ENCODE measurements around the gene TCERG1L. TPM values are rescaled to one million over a fixed set of nuclear protein-coding genes. Genes with fewer than 3 reads are reported as not detected.

The TCERG1L gene
- total and polyA plus RNA-seq, 2 experiments from 2014 or later = not detected

- H3K79me2 ChIP-seq (ENCODE audit: insufficient read depth) = no peaks in the 10 kb centered on the region
- in situ Hi-C loops (cut with MboI) = no loop called here
- H3K4me3 ChIP-seq = no peak overlapping the region
- H3F3A ChIP-seq (ENCODE audit: insufficient read depth) = no peaks in the 10 kb centered on the region
- no peak overlapping the region for H3K9ac ChIP-seq
- no peak for TF ChIP-seq EZH2phosphoT487 (IDR thresholded peaks at IDR 0.05; ENCODE audit: insufficient read depth, low read depth)
- TF ChIP-seq EZH2 (IDR thresholded peaks at IDR 0.05; ENCODE audit: insufficient read depth, poor library complexity, severe bottlenecking) = no peak
- no peaks in the 10 kb centered on the region for H3K36me3 ChIP-seq (ENCODE audit: low read depth)
- no peak overlapping the region for H3K4me2 ChIP-seq (ENCODE audit: unreplicated experiment)
- 26% methylated on average over 12 of the region's 12 CpGs for WGBS, 2 experiments (ENCODE audit: low coverage in 1 of 2, low lambda C conversion rate in 2 of 2, missing lambda C conversion rate in 2 of 2)
- DNase-seq = no peak
- H3K27ac ChIP-seq = no peak overlapping the region
- H3K27me3 ChIP-seq (replicated peaks; ENCODE audit: insufficient read depth) = no peaks in the 10 kb centered on the region
- H3K9me3 ChIP-seq (ENCODE audit: low read depth) = peaks cover 3% of the 10 kb centered on the region
- H3K4me1 ChIP-seq (ENCODE audit: insufficient read depth) = no peaks in the 10 kb centered on the region
- H2AFZ ChIP-seq = no peak overlapping the region
- H4K20me1 ChIP-seq (ENCODE audit: insufficient read depth) = no peaks in the 10 kb centered on the region
- no peaks in the 10 kb centered on the region for H3K9me2 ChIP-seq (ENCODE audit: insufficient read depth)
Measured at GRCh38 chr10:131186547-131187253, 124.8 kb downstream of the TCERG1L start.

GRCh38 chr10:131184503-131184902 is 127.0 kb downstream of the TCERG1L start:
- in situ Hi-C loops (cut with MboI) = no loop called here
- Histone ChIP-seq H3K9me2 (ENCODE audit: insufficient read depth) (no peaks in the 10 kb centered on the region), H3K4me1 (ENCODE audit: insufficient read depth) (no peaks in the 10 kb centered on the region), H2AFZ (no peak overlapping the region), H3K27ac (no peak overlapping the region), H3K9ac (no peak overlapping the region), H3F3A (ENCODE audit: insufficient read depth) (no peaks in the 10 kb centered on the region), H4K20me1 (ENCODE audit: insufficient read depth) (no peaks in the 10 kb centered on the region), H3K36me3 (ENCODE audit: low read depth) (no peaks in the 10 kb centered on the region), H3K4me2 (ENCODE audit: unreplicated experiment) (no peak overlapping the region), H3K27me3 (replicated peaks; ENCODE audit: insufficient read depth) (no peaks in the 10 kb centered on the region), H3K79me2 (ENCODE audit: insufficient read depth) (no peaks in the 10 kb centered on the region), H3K4me3 (no peak overlapping the region), H3K9me3 (ENCODE audit: low read depth) (peaks cover 3% of the 10 kb centered on the region)
- no peak for DNase-seq
- 49 to 57% methylated on average over 9 of the region's 9 CpGs for WGBS, 2 experiments (ENCODE audit: low coverage in 1 of 2, low lambda C conversion rate in 2 of 2, missing lambda C conversion rate in 2 of 2)
- TF ChIP-seq EZH2 (IDR thresholded peaks at IDR 0.05; ENCODE audit: insufficient read depth, poor library complexity, severe bottlenecking) = no peak
- TF ChIP-seq EZH2phosphoT487 (IDR thresholded peaks at IDR 0.05; ENCODE audit: insufficient read depth, low read depth) = no peak

- 37 to 42% methylated on average over 9 of the region's 9 CpGs for WGBS, 2 experiments (ENCODE audit: low coverage in 1 of 2, low lambda C conversion rate in 2 of 2, missing lambda C conversion rate in 2 of 2)
- H3K4me1 ChIP-seq (ENCODE audit: insufficient read depth) = no peaks in the 10 kb centered on the region
- H3K27ac ChIP-seq = no peak overlapping the region
- no peak overlapping the region for H3K4me2 ChIP-seq (ENCODE audit: unreplicated experiment)
- TF ChIP-seq EZH2phosphoT487 (IDR thresholded peaks at IDR 0.05; ENCODE audit: insufficient read depth, low read depth) (no peak), EZH2 (IDR thresholded peaks at IDR 0.05; ENCODE audit: insufficient read depth, poor library complexity, severe bottlenecking) (no peak)
- H3K9me3 ChIP-seq (ENCODE audit: low read depth) = peaks cover 3% of the 10 kb centered on the region
- no peaks in the 10 kb centered on the region for H4K20me1 ChIP-seq (ENCODE audit: insufficient read depth)
- H3K36me3 ChIP-seq (ENCODE audit: low read depth) = no peaks in the 10 kb centered on the region
- in situ Hi-C loops (cut with MboI) = no loop called here
- no peak overlapping the region for H3K9ac ChIP-seq
- H3K9me2 ChIP-seq (ENCODE audit: insufficient read depth) = no peaks in the 10 kb centered on the region
- no peaks in the 10 kb centered on the region for H3K27me3 ChIP-seq (replicated peaks; ENCODE audit: insufficient read depth)
- H3K4me3 ChIP-seq = no peak overlapping the region
- DNase-seq = no peak
- H3F3A ChIP-seq (ENCODE audit: insufficient read depth) = no peaks in the 10 kb centered on the region
- H2AFZ ChIP-seq = no peak overlapping the region
- no peaks in the 10 kb centered on the region for H3K79me2 ChIP-seq (ENCODE audit: insufficient read depth)
Measured at GRCh38 chr10:131183546-131184045, 127.9 kb downstream of the TCERG1L start.

GRCh38 chr10:131181456-131181855 is 130.1 kb downstream of the TCERG1L start:
- H3K36me3 ChIP-seq (ENCODE audit: low read depth) = no peaks in the 10 kb centered on the region
- no peak overlapping the region for H3K4me2 ChIP-seq (ENCODE audit: unreplicated experiment)
- no peaks in the 10 kb centered on the region for H3K4me1 ChIP-seq (ENCODE audit: insufficient read depth)
- no peaks in the 10 kb centered on the region for H3K27me3 ChIP-seq (replicated peaks; ENCODE audit: insufficient read depth)
- no peak overlapping the region for H2AFZ ChIP-seq
- no peaks in the 10 kb centered on the region for H4K20me1 ChIP-seq (ENCODE audit: insufficient read depth)
- no peak for TF ChIP-seq EZH2phosphoT487 (IDR thresholded peaks at IDR 0.05; ENCODE audit: insufficient read depth, low read depth)
- TF ChIP-seq EZH2 (IDR thresholded peaks at IDR 0.05; ENCODE audit: insufficient read depth, poor library complexity, severe bottlenecking) = no peak
- DNase-seq = no peak
- no peaks in the 10 kb centered on the region for H3K9me2 ChIP-seq (ENCODE audit: insufficient read depth)
- H3F3A ChIP-seq (ENCODE audit: insufficient read depth) = peaks cover 1% of the 10 kb centered on the region; the same call in 1 of the 2 replicates
- no peaks in the 10 kb centered on the region for H3K79me2 ChIP-seq (ENCODE audit: insufficient read depth)
- no peak overlapping the region for H3K4me3 ChIP-seq
- WGBS, 2 experiments (ENCODE audit: low coverage in 1 of 2, low lambda C conversion rate in 2 of 2, missing lambda C conversion rate in 2 of 2) = 35% methylated on average over 8 of the region's 8 CpGs
- H3K27ac ChIP-seq = no peak overlapping the region
- H3K9me3 ChIP-seq (ENCODE audit: low read depth) = peaks cover 3% of the 10 kb centered on the region
- in situ Hi-C loops (cut with MboI) = no loop called here
- H3K9ac ChIP-seq = no peak overlapping the region
